CD14-positive monocyte (primary cell): ENCODE data around the gene RMI2. TPM values are rescaled to one million over a fixed set of nuclear protein-coding genes. Genes with fewer than 3 reads are reported as not detected.
A peak's percentile ranks its signal among the peaks of the same experiment; 100 is the strongest.

Source experiments
- DNase-seq, 3 donors: peaks; one replicate each; pipeline ENCODE4 v3.0.0-alpha.2; 2011 to 2022
- H2AFZ ChIP-seq: 2 replicates; pipeline ENCODE4 v1.6.0; 2012; ENCODE audit warnings: mild to moderate bottlenecking, low read depth, low read length, inconsistent platforms; ENCODE audit not compliant: insufficient read depth, poor library complexity, severe bottlenecking
- H3K27ac ChIP-seq, 2 donors: 1 replicate in 1 of 2; 2 replicates in 1 of 2; pipeline ENCODE4 v1.5.1; 2012 to 2013; ENCODE audit warnings: low read length in 2 of 2, control low read depth in 1 of 2, inconsistent platforms in 1 of 2, low read depth in 1 of 2, mild to moderate bottlenecking in 1 of 2
- H3K27me3 ChIP-seq, 2 donors: one replicate each; pipeline versions ENCODE4 v1.6.0 to v1.6.1; 2011 to 2013; ENCODE audit warnings: low read length in 2 of 2; ENCODE audit not compliant: control insufficient read depth in 2 of 2, insufficient read depth in 2 of 2
- H3K36me3 ChIP-seq, 2 donors: replicated peaks in 1 of 2; 1 replicate in 1 of 2; 2 replicates in 1 of 2; pipeline versions ENCODE4 v1.5.1 to v1.6.1; 2012 to 2013; ENCODE audit warnings: low read length in 2 of 2, control low read depth in 1 of 2, inconsistent platforms in 1 of 2, mild to moderate bottlenecking in 1 of 2; ENCODE audit not compliant: insufficient read depth in 2 of 2, control insufficient read depth in 1 of 2
- H3K4me1 ChIP-seq, 2 donors: 1 replicate in 1 of 2; 2 replicates in 1 of 2; pipeline versions ENCODE4 v1.5.1 to v1.6.1; 2012 to 2013; ENCODE audit warnings: low read length in 2 of 2, control low read depth in 1 of 2, inconsistent platforms in 1 of 2, mild to moderate bottlenecking in 1 of 2, moderate library complexity in 1 of 2; ENCODE audit not compliant: insufficient read depth in 2 of 2, control insufficient read depth in 1 of 2
- H3K4me2 ChIP-seq: replicated peaks from 2 replicates; pipeline ENCODE3; 2012; ENCODE audit warnings: low read length, moderate library complexity, mild to moderate bottlenecking; ENCODE audit not compliant: poor library complexity, severe bottlenecking; ENCODE audit errors: extremely low read depth
- H3K4me3 ChIP-seq, 3 experiments: fragments of 200-600 bp in 1 of 3; sonication (generic) in 1 of 3; replicated peaks in 1 of 3; 1 replicate in 2 of 3; 2 replicates in 1 of 3; pipeline ENCODE4 v1.5.1; 2011 to 2013; ENCODE audit warnings: low read length in 3 of 3, mild to moderate bottlenecking in 3 of 3, control low read depth in 2 of 3, low read depth in 2 of 3, inconsistent platforms in 1 of 3, moderate library complexity in 1 of 3
- H3K79me2 ChIP-seq: 2 replicates; pipeline ENCODE4 v1.6.0; 2012; ENCODE audit warnings: mild to moderate bottlenecking, control low read depth, inconsistent platforms, low read length, moderate library complexity; ENCODE audit not compliant: insufficient read depth
- H3K9ac ChIP-seq: 2 replicates; pipeline ENCODE4 v1.6.0; 2017; ENCODE audit warnings: low read length, mild to moderate bottlenecking; ENCODE audit not compliant: insufficient read depth, poor library complexity, severe bottlenecking
- H3K9me3 ChIP-seq, 2 donors: replicated peaks in 1 of 2; 1 replicate in 1 of 2; 2 replicates in 1 of 2; pipeline versions ENCODE4 v1.5.1 to v1.6.1; 2012 to 2013; ENCODE audit warnings: low read length in 2 of 2, control low read depth in 1 of 2; ENCODE audit not compliant: control insufficient read depth in 1 of 2, insufficient read depth in 1 of 2
- H4K20me1 ChIP-seq: 2 replicates; pipeline ENCODE4 v1.6.0; 2012; ENCODE audit warnings: mild to moderate bottlenecking, low read length, control low read depth, moderate library complexity; ENCODE audit not compliant: insufficient read depth
- H3K27ac Mint-ChIP-seq, 7 donors: one replicate each; pipeline ENCODE4 v1.8.0; 2020; ENCODE audit warnings: mild to moderate bottlenecking in 7 of 7, mixed read lengths in 7 of 7, moderate library complexity in 6 of 7, inconsistent platforms in 2 of 7
- H3K27me3 Mint-ChIP-seq, 3 donors: one replicate each; pipeline ENCODE4 v1.8.0; 2021 to 2022; ENCODE audit warnings: low read depth in 3 of 3, mild to moderate bottlenecking in 3 of 3, mixed read lengths in 3 of 3, moderate library complexity in 3 of 3, inconsistent platforms in 1 of 3
- H3K36me3 Mint-ChIP-seq, 2 donors: one replicate each; pipeline ENCODE4 v1.8.0; 2020; ENCODE audit warnings: mixed read lengths in 2 of 2, inconsistent platforms in 1 of 2, mild to moderate bottlenecking in 1 of 2
- H3K4me1 Mint-ChIP-seq: one replicate; pipeline ENCODE4 v1.8.0; 2020; ENCODE audit warnings: mild to moderate bottlenecking, mixed read lengths
- H3K4me3 Mint-ChIP-seq, 2 donors: one replicate each; pipeline ENCODE4 v1.8.0; 2020; ENCODE audit warnings: mild to moderate bottlenecking in 2 of 2, mixed read lengths in 2 of 2, moderate library complexity in 1 of 2
- H3K9me3 Mint-ChIP-seq, 7 donors: one replicate each; pipeline ENCODE4 v1.8.0; 2020 to 2022; ENCODE audit warnings: mixed read lengths in 7 of 7, mild to moderate bottlenecking in 6 of 7, moderate library complexity in 6 of 7, inconsistent platforms in 2 of 7
- WGBS: methylation state at CpG from one replicate; pipeline ENCODE4 v1.1.5; 2013; ENCODE audit warnings: missing lambda C conversion rate; ENCODE audit not compliant: insufficient coverage; 5-methylcytosine and 5-hydroxymethylcytosine counted together
- intact Hi-C, 2 donors: fragments of 100-400 bp; cut with micrococcal nuclease; formaldehyde crosslinking; loops; one replicate each; pipeline versions ENCODE4 v1.15.0 to v1.15.1; 2023
- polyA plus RNA-seq, 3 donors: library from polyadenylated mRNA; depleted of rRNA in 1 of 3; unstranded in 2 of 3; stranded (reverse) in 1 of 3; fragments of 300-500 nt in 2 of 3; fragments of >200 nt in 1 of 3; fragmentation: Illumina TruSeq in 2 of 3; gene quantifications; 1 replicate in 2 of 3; 2 replicates in 1 of 3; pipeline ENCODE4 v1.2.3, GENCODE V29; 2012 to 2021
- TF ChIP-seq, protein P1 (sequence below): fragments of 200-600 bp; IDR thresholded peaks from one replicate; pipeline ENCODE4 v1.8.0; 2022; ENCODE audit warnings: antibody characterized with exemption, mild to moderate bottlenecking

RMI2 gene
- polyA plus RNA-seq, 3 donors, result 0.17 to 0.24 (median 0.23) TPM

DNA sequence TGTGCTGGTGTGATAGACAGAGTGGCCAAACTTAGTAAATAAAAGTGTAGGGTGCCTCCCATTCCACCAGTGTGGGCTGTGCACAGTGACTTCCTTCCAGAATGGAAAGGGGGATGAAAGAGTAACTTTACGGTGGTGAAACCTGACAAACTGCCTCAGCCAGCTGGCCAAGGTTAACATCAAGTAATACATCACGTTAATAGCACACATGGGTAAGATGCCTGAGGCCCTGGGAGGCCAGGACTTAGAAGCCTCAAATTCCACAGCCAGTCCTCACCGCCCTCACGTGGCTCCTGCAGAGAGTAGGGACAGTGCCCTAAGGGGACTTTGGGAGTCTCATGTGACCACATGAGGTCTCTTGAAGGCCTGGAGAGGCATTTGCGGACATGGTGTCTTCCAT is 14.1 kb downstream of the RMI2 start:
- peaks cover 0 to 15% (median 2%) of the 10 kb centered on the region in 7 donors for H3K9me3 Mint-ChIP-seq
- 69% methylated on average over 3 of the region's 5 CpGs for WGBS
- no peak for DNase-seq
- H2AFZ ChIP-seq, result no peak overlapping the region
- no peaks in the 10 kb centered on the region for H3K79me2 ChIP-seq
- no peaks in the 10 kb centered on the region for H3K36me3 ChIP-seq
- peak overlapping the region in 1 of 2 donors; percentile 65 for H3K4me3 Mint-ChIP-seq
- peaks cover 78 to 95% (median 81%) of the 10 kb centered on the region in 3 donors for H3K27me3 Mint-ChIP-seq
- H3K27ac Mint-ChIP-seq, result no peak overlapping the region
- H4K20me1 ChIP-seq, result peaks cover 20% of the 10 kb centered on the region
- H3K27me3 ChIP-seq, result peaks cover 54 to 76% of the 10 kb centered on the region in 2 donors
- H3K4me3 ChIP-seq, result no peak overlapping the region
- intact Hi-C loops, result loop anchor here (5.0 to 10.0 kb wide), 4 partner anchors 47 to 397 kb away; partner anchors contain the start of gene SOCS1 (in 1 of the 2)
- H3K27ac ChIP-seq, result no peak overlapping the region
- H3K36me3 Mint-ChIP-seq, result peaks cover 0 to 13% of the 10 kb centered on the region in 2 donors
- peaks cover 29 to 33% of the 10 kb centered on the region in 2 donors for H3K4me1 ChIP-seq
- H3K4me1 Mint-ChIP-seq, result peaks cover 48% of the 10 kb centered on the region
- H3K4me2 ChIP-seq, result no peak overlapping the region
- peaks cover 0 to 8% of the 10 kb centered on the region in 2 donors for H3K9me3 ChIP-seq
- H3K9ac ChIP-seq, result no peak overlapping the region
- TF ChIP-seq, protein P1, sequence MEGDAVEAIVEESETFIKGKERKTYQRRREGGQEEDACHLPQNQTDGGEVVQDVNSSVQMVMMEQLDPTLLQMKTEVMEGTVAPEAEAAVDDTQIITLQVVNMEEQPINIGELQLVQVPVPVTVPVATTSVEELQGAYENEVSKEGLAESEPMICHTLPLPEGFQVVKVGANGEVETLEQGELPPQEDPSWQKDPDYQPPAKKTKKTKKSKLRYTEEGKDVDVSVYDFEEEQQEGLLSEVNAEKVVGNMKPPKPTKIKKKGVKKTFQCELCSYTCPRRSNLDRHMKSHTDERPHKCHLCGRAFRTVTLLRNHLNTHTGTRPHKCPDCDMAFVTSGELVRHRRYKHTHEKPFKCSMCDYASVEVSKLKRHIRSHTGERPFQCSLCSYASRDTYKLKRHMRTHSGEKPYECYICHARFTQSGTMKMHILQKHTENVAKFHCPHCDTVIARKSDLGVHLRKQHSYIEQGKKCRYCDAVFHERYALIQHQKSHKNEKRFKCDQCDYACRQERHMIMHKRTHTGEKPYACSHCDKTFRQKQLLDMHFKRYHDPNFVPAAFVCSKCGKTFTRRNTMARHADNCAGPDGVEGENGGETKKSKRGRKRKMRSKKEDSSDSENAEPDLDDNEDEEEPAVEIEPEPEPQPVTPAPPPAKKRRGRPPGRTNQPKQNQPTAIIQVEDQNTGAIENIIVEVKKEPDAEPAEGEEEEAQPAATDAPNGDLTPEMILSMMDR, result no peak

DNA sequence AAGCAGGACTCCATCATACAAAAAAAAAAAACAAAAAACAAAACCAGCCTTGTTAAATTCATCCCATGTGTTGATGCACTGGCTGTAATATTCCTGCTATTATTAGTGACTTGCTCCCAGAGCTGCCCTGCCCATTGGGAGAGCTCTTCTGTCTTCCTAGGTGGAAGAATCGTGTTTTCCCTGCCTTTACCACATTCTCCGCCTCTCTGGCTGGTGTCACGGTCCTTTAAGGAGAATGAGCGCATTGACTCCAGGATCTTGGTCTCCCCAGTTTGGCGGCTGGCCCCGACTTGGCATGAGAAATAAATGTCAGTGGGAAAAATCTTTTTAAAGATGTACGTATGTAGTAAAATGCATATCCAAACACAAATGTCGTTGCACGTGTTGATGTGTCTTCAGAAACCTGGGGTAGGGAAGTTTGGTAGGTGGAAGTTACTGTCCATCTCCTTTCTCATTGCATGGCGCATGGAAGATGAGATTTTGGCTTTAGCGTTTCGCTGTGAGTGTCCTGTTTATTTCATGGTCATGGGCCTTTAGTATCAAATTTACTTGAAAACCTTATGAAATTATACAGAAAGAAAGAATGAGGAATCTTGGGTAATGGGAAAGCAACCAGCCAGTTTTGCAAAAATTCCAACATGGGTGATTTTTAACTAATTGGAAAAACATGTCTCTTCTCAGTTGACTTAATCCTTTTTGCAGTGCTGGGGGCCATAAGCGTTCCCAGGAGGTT is 15.5 kb downstream of the RMI2 start:
- H3K36me3 Mint-ChIP-seq, result peaks cover 0 to 9% of the 10 kb centered on the region in 2 donors
- no peak overlapping the region for H3K4me3 ChIP-seq
- intact Hi-C loops, result loop anchor here in 1 of 2 donors (5.0 kb wide), 1 partner anchor 49 kb away; no protein-coding TSS in a partner anchor
- peak overlapping the region in 1 of 2 donors; percentile 86 for H3K4me3 Mint-ChIP-seq
- TF ChIP-seq, protein P1, result no peak
- H3K9me3 ChIP-seq, result peaks cover 0 to 11% of the 10 kb centered on the region in 2 donors
- no peak overlapping the region for H3K27ac ChIP-seq
- WGBS, result 69% methylated on average over 3 of the region's 13 CpGs
- H3K27me3 ChIP-seq, result peaks cover 66 to 90% of the 10 kb centered on the region in 2 donors
- peaks cover 43% of the 10 kb centered on the region for H3K4me1 Mint-ChIP-seq
- peaks cover 0 to 15% (median 4%) of the 10 kb centered on the region in 7 donors for H3K9me3 Mint-ChIP-seq
- H3K79me2 ChIP-seq, result no peaks in the 10 kb centered on the region
- no peak for DNase-seq
- H3K27me3 Mint-ChIP-seq, result peaks cover 91 to 99% (median 92%) of the 10 kb centered on the region in 3 donors
- peaks cover 20% of the 10 kb centered on the region for H4K20me1 ChIP-seq
- peaks cover 15 to 24% of the 10 kb centered on the region in 2 donors for H3K4me1 ChIP-seq
- H3K36me3 ChIP-seq, result no peaks in the 10 kb centered on the region
- H3K4me2 ChIP-seq, result peak overlapping the region; percentile 65
- no peak overlapping the region for H3K27ac Mint-ChIP-seq
- no peak overlapping the region for H2AFZ ChIP-seq
- no peak overlapping the region for H3K9ac ChIP-seq
